ENCODE data around the gene SLC24A4.

- TF ChIP-seq CTCF (IDR thresholded peaks at IDR 0.05) (no peak), POLR2A (IDR thresholded peaks at IDR 0.05) (no peak)
Observed at GRCh38 chr14:92519246-92520101, 196.5 kb downstream of the SLC24A4 start.
